ENCODE measurements around the gene EIF4E. TPM values are rescaled to one million over a fixed set of nuclear protein-coding genes. Genes with fewer than 3 reads are reported as not detected.
"Not testable (repeated sequence)": the region's sequence is repeated elsewhere in the genome, so short reads cannot be mapped to it uniquely, and the experiment has no call there.

Gene EIF4E
- total RNA-seq, 2 experiments from 2014 or later, result 121 to 124 TPM

DNA sequence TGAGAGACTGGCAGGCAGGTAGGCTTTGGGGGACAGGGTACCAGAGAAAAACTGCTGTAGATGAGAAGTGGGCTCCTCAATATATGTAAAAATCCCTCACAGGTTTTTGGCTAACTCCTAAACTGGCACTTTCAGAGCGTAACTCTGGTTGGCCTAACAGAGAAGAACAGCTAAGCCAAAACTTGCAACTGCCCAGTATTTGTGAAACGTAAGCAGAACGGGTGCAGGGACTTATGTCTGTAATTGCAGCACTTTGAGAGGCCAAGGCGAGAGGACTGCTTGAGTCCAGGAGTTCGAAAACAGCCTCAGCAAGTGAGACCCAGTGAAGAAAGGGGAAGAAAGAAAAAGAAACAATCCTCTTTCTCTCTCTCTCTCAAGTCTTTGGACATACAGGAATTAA is 25.0 kb downstream of the EIF4E start:
- CTCF ChIA-PET, result no interaction called here
- H3K36me3 Mint-ChIP-seq, result peaks cover 25% of the 10 kb centered on the region

GRCh38 chr4:98903561-98903960 is 25.4 kb downstream of the EIF4E start:
- H3K27ac Mint-ChIP-seq, result no peak overlapping the region
- ChIA-PET CTCF (no interaction called here), POLR2A (interaction anchor here (1.1 kb wide), 1 partner anchor 26 kb away, joined by 3 read pairs; the partner anchor contains the start of gene EIF4E)
- no peaks in the 10 kb centered on the region for H3K27me3 Mint-ChIP-seq
- H3K36me3 Mint-ChIP-seq, result peaks cover 26% of the 10 kb centered on the region
- intact Hi-C loops (cut with micrococcal nuclease), result no loop called here
- H3K4me1 Mint-ChIP-seq (ENCODE audit: low read depth), result peaks cover 44% of the 10 kb centered on the region
- no peaks in the 10 kb centered on the region for H3K9me3 Mint-ChIP-seq
- DNase-seq, result no peak
- no peak overlapping the region for H3K4me3 Mint-ChIP-seq

More for the DNA sequence above, 25.0 kb downstream of the EIF4E start:
- Mint-ChIP-seq H3K9me3 (no peaks in the 10 kb centered on the region), H3K4me3 (no peak overlapping the region), H3K27ac (no peak overlapping the region), H3K27me3 (no peaks in the 10 kb centered on the region), H3K4me1 (ENCODE audit: low read depth) (peaks cover 48% of the 10 kb centered on the region)
- intact Hi-C loops (cut with micrococcal nuclease), result no loop called here
- POLR2A ChIA-PET, result interaction anchor here (1.1 kb wide), 1 partner anchor 25 kb away, joined by 3 read pairs; the partner anchor contains the start of gene EIF4E
- DNase-seq, result no peak

DNA sequence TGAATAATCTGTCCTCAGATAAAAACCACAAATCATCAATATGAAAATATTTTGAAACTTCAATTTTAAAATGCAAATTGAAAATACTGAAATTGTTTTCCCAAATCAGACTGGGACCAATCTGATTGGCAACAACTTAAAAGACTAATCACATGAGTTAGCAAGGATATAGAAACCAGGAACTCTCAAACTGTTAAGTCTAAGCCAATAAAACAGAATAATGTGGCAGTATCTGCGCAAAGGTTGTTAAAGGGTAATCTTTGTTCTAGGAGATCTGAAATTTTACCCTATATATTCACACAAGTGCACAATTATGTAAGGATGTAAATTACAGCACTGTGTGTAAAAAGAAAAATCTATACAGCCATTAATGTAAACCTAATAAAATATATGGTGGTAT is 29.7 kb downstream of the EIF4E start:
- peaks cover 30% of the 10 kb centered on the region for H3K4me1 Mint-ChIP-seq (ENCODE audit: low read depth)
- intact Hi-C loops (cut with micrococcal nuclease), result no loop called here
- CTCF ChIA-PET, result no interaction called here
- H3K36me3 Mint-ChIP-seq, result peaks cover 44% of the 10 kb centered on the region
- no peaks in the 10 kb centered on the region for H3K9me3 Mint-ChIP-seq
- no peak overlapping the region for H3K27ac Mint-ChIP-seq
- H3K4me3 Mint-ChIP-seq, result no peak overlapping the region
- no peaks in the 10 kb centered on the region for H3K27me3 Mint-ChIP-seq
- POLR2A ChIA-PET, result no interaction called here
- DNase-seq, result no peak

- H3K9me3 Mint-ChIP-seq, result no peaks in the 10 kb centered on the region
- H3K4me1 Mint-ChIP-seq (ENCODE audit: low read depth), result peaks cover 21% of the 10 kb centered on the region
- H3K27ac Mint-ChIP-seq, result no peak overlapping the region
- H3K36me3 Mint-ChIP-seq, result peaks cover 51% of the 10 kb centered on the region
- H3K4me3 Mint-ChIP-seq, result no peak overlapping the region
- intact Hi-C loops (cut with micrococcal nuclease), result no loop called here
- ChIA-PET CTCF (no interaction called here), POLR2A (no interaction called here)
- H3K27me3 Mint-ChIP-seq, result no peaks in the 10 kb centered on the region
- no peak for DNase-seq
Measured at GRCh38 chr4:98891478-98892337, 37.2 kb downstream of the EIF4E start.

- POLR2A ChIA-PET, result no interaction called here
Measured at GRCh38 chr4:98890702-98891455, 38.1 kb downstream of the EIF4E start.

GRCh38 chr4:98887145-98887544 is 41.8 kb downstream of the EIF4E start:
- DNase-seq, result no peak
- Mint-ChIP-seq H3K27me3 (no peaks in the 10 kb centered on the region), H3K4me3 (no peak overlapping the region), H3K9me3 (no peaks in the 10 kb centered on the region), H3K4me1 (ENCODE audit: low read depth) (peaks cover 3% of the 10 kb centered on the region), H3K27ac (no peak overlapping the region), H3K36me3 (peaks cover 42% of the 10 kb centered on the region)
- CTCF ChIA-PET, result no interaction called here
- intact Hi-C loops (cut with micrococcal nuclease), result no loop called here
- POLR2A ChIA-PET, result no interaction called here

More at GRCh38 chr4:98890702-98891455, 38.1 kb downstream of the EIF4E start:
- no peak overlapping the region for H3K4me3 Mint-ChIP-seq
- H3K4me1 Mint-ChIP-seq (ENCODE audit: low read depth), result peaks cover 18% of the 10 kb centered on the region
- H3K9me3 Mint-ChIP-seq, result no peaks in the 10 kb centered on the region
- peaks cover 53% of the 10 kb centered on the region for H3K36me3 Mint-ChIP-seq
- CTCF ChIA-PET, result no interaction called here
- H3K27ac Mint-ChIP-seq, result no peak overlapping the region
- no peaks in the 10 kb centered on the region for H3K27me3 Mint-ChIP-seq
- DNase-seq, result no peak
- intact Hi-C loops (cut with micrococcal nuclease), result no loop called here

DNA sequence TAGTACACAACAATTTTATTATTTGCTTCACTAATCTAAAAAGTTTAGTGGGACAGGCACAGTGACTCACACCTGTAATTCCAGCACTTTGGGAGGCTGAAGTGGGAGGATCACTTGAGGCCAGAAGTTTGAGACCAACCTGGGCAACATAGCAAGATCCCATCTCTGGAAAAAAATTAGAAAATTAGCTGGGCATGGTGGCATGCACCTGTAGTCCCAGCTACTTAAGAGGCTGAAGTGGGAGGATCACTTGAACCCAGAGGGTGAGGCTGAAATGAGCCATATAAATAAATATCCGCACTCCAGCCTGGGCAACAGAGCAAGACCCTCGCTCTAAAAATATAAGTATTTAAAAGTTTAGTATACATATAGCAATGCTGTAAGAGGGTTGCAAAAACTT is 42.6 kb downstream of the EIF4E start:
- H3K4me1 Mint-ChIP-seq (ENCODE audit: low read depth); DNase-seq; H3K27ac Mint-ChIP-seq; intact Hi-C loops (cut with micrococcal nuclease); CTCF ChIA-PET; H3K4me3 Mint-ChIP-seq; H3K27me3 Mint-ChIP-seq; POLR2A ChIA-PET; H3K9me3 Mint-ChIP-seq: not testable (repeated sequence)
- H3K36me3 Mint-ChIP-seq, result peaks cover 43% of the 10 kb centered on the region

GRCh38 chr4:98880884-98881283 is 48.0 kb downstream of the EIF4E start:
- POLR2A ChIA-PET; H3K27ac Mint-ChIP-seq; H3K27me3 Mint-ChIP-seq; H3K9me3 Mint-ChIP-seq; DNase-seq; H3K4me1 Mint-ChIP-seq (ENCODE audit: low read depth); H3K4me3 Mint-ChIP-seq; intact Hi-C loops (cut with micrococcal nuclease): not testable (repeated sequence)
- peaks cover 26% of the 10 kb centered on the region for H3K36me3 Mint-ChIP-seq
- CTCF ChIA-PET, result interaction anchor here (0.6 kb wide), 1 partner anchor 1945 kb away, joined by 3 read pairs; no protein-coding TSS in a partner anchor

DNA sequence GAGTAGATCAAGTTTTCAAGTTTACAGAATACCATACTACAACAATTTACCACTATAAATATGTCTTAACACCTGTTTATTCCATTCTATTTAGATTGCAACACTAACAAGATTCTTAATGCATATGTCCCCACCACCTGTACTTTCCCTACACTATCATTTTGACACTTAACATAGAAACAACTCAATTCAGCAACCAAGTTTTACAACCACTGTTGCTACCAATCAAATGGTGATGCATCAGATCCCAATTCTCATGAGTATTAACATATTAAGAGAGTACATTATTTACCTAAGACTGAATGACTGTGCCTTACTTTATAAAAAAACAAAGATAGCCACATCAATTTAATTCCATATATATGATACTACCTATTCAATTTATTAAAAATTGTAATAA is 49.4 kb downstream of the EIF4E start:
- Mint-ChIP-seq H3K36me3 (peaks cover 20% of the 10 kb centered on the region), H3K4me3 (no peak overlapping the region), H3K27me3 (no peaks in the 10 kb centered on the region), H3K27ac (no peak overlapping the region), H3K9me3 (peaks cover under 1% of the 10 kb centered on the region), H3K4me1 (ENCODE audit: low read depth) (peaks cover 4% of the 10 kb centered on the region)
- no peak for DNase-seq
- intact Hi-C loops (cut with micrococcal nuclease), result no loop called here
- ChIA-PET CTCF (no interaction called here), POLR2A (no interaction called here)

DNA sequence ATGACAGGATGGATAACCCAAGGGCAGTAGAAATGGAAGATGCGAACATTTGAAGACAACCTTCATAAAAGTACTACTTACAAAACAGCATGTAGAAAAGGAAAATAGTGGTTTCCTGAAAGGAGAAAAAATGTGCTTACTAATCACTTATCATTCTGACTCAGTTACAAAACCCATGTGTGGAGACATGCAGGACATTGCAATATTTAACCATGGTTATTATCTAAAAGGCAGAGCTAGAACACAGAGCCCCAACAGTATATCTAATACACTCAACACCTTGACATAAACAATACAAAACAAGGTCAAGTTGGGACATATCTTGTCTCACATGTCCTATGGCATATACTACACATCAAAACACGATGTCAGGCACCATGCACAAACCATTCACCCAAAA is 55.9 kb downstream of the EIF4E start:
- no peak overlapping the region for H3K4me3 Mint-ChIP-seq
- DNase-seq, result no peak
- ChIA-PET POLR2A (no interaction called here), CTCF (no interaction called here)
- no peak overlapping the region for H3K27ac Mint-ChIP-seq
- H3K9me3 Mint-ChIP-seq, result peaks cover 2% of the 10 kb centered on the region
- H3K36me3 Mint-ChIP-seq, result peaks cover 4% of the 10 kb centered on the region
- intact Hi-C loops (cut with micrococcal nuclease), result no loop called here
- H3K27me3 Mint-ChIP-seq, result no peaks in the 10 kb centered on the region
- H3K4me1 Mint-ChIP-seq (ENCODE audit: low read depth), result peaks cover 16% of the 10 kb centered on the region

- H3K27me3 Mint-ChIP-seq; POLR2A ChIA-PET; CTCF ChIA-PET; intact Hi-C loops (cut with micrococcal nuclease); DNase-seq; H3K27ac Mint-ChIP-seq; H3K36me3 Mint-ChIP-seq; H3K9me3 Mint-ChIP-seq; H3K4me3 Mint-ChIP-seq: not testable (repeated sequence)
- H3K4me1 Mint-ChIP-seq (ENCODE audit: low read depth), result peaks cover 16% of the 10 kb centered on the region
Measured at GRCh38 chr4:98872120-98872906, 56.6 kb downstream of the EIF4E start.

DNA sequence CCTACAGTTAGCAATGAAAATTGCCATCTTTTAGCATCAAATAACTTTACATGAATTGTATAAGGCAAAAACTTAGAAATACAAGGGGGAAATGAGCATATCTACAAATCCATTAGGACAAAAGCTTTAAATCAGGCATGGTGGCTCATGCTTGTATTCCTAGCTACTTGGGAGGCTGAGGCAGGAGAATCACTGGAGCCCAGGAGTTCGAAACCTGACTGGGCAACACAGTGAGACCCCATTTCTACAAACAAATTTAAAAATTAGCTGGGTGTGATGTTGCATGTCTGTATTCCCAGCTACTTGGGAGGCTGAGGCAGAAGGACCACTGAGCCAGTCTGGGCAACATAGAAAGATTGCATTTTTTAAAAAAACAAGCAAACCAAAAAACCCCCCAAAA is 61.3 kb downstream of the EIF4E start:
- Mint-ChIP-seq H3K27me3 (no peaks in the 10 kb centered on the region), H3K4me3 (no peak overlapping the region), H3K27ac (no peak overlapping the region), H3K4me1 (ENCODE audit: low read depth) (peaks cover 22% of the 10 kb centered on the region), H3K36me3 (no peaks in the 10 kb centered on the region), H3K9me3 (no peaks in the 10 kb centered on the region)
- DNase-seq, result no peak
- ChIA-PET CTCF (no interaction called here), POLR2A (no interaction called here)
- intact Hi-C loops (cut with micrococcal nuclease), result loop anchor here (10.0 kb wide), 1 partner anchor 987 kb away; no protein-coding TSS in a partner anchor
